Vagina (tissue), 2 donors: Measurements from ENCODE around the gene TRPM2.

ENCODE experiments used
- CTCF ChIP-seq, 3 experiments: fragments of 450-650 bp in 2 of 3; fragments of 200-600 bp in 1 of 3; sonication (generic) in 1 of 3; IDR thresholded peaks; one replicate each; pipeline ENCODE4 v1.5.1; 2017 to 2019; ENCODE audit warnings: antibody characterized with exemption in 3 of 3, mild to moderate bottlenecking in 2 of 3, moderate library complexity in 2 of 3
- POLR2A ChIP-seq, 2 donors: fragments of 450-650 bp; IDR thresholded peaks; one replicate each; pipeline ENCODE4 v1.6.1; 2017; ENCODE audit warnings: antibody characterized with exemption in 2 of 2, mild to moderate bottlenecking in 2 of 2, moderate library complexity in 2 of 2
- POLR2AphosphoS5 ChIP-seq, 2 donors: sonication (generic); formaldehyde crosslinking; IDR thresholded peaks; one replicate each; pipeline ENCODE4 v1.9.0; 2017; ENCODE audit warnings: antibody characterized with exemption in 2 of 2, mild to moderate bottlenecking in 2 of 2, low read depth in 1 of 2; ENCODE audit not compliant: insufficient read depth in 1 of 2

GRCh38 chr21:44461464-44462001 lies 108.1 kb downstream of the TRPM2 start:
- TF ChIP-seq CTCF (IDR thresholded peaks at IDR 0.05) (no peak), POLR2AphosphoS5 (IDR thresholded peaks at IDR 0.05; ENCODE audit: insufficient read depth in 1 of 2, low read depth in 1 of 2) (no peak), POLR2A (IDR thresholded peaks at IDR 0.05) (no peak)
